ENCODE data around the gene ICOS. TPM values are rescaled to one million over a fixed set of nuclear protein-coding genes. Genes with fewer than 3 reads are reported as not detected.

ICOS gene
- total RNA-seq, 4 donors from 2014 or later, result 0.94 to 1.2 TPM; not detected in 2

DNA sequence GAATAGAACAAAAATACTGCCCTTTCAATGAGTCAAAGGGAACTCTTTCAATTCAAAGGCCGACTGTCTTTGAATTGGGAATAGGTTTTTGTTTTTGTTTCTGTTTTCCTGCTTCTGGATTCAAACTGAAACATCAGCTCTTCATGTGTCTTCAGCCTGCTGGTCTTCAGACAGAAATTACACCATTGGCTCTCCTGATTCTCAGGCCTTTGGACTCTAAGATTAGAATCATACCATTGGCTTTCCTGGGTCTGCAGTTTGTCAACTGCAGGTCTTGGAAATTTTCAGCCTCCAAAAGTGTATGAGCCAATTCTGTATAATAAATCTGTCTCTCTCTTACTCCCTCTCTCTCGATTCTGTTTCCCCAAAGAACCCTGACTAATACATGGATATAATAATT is 37.9 kb upstream of the ICOS start:
- no peaks in the 10 kb centered on the region for H3K4me1 ChIP-seq
- no peak overlapping the region for H3K4me3 ChIP-seq
- no peaks in the 10 kb centered on the region for H3K27me3 ChIP-seq
- peaks cover 0 to 6% (median 0%) of the 10 kb centered on the region in 4 donors for H3K9me3 ChIP-seq
- TF ChIP-seq POLR2A (IDR thresholded peaks at IDR 0.05), result no peak
- TF ChIP-seq, protein P1, sequence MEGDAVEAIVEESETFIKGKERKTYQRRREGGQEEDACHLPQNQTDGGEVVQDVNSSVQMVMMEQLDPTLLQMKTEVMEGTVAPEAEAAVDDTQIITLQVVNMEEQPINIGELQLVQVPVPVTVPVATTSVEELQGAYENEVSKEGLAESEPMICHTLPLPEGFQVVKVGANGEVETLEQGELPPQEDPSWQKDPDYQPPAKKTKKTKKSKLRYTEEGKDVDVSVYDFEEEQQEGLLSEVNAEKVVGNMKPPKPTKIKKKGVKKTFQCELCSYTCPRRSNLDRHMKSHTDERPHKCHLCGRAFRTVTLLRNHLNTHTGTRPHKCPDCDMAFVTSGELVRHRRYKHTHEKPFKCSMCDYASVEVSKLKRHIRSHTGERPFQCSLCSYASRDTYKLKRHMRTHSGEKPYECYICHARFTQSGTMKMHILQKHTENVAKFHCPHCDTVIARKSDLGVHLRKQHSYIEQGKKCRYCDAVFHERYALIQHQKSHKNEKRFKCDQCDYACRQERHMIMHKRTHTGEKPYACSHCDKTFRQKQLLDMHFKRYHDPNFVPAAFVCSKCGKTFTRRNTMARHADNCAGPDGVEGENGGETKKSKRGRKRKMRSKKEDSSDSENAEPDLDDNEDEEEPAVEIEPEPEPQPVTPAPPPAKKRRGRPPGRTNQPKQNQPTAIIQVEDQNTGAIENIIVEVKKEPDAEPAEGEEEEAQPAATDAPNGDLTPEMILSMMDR (IDR thresholded peaks at IDR 0.05), result no peak
- no peak overlapping the region for H3K27ac ChIP-seq
- no peak for DNase-seq
- no peaks in the 10 kb centered on the region for H3K36me3 ChIP-seq

DNA sequence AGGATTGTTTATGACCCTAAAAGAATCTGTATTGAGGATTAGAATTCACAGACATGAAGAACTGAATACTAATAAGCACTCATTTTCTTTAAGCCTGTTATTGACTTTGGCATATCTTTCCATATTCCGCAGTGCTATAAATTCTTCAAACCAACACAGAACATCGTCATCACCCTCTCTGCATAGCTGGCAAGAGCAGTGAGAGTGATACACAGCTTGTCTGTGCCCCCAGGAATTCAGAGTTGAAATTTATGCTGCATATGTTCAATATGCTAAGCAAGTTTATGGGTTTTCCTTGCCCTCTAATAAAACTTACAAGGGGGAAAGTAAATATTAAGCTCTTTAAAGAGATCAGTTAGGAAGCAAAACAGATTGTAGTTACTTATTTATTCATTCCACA is 36.3 kb upstream of the ICOS start:
- H3K36me3 ChIP-seq, result no peaks in the 10 kb centered on the region

DNA sequence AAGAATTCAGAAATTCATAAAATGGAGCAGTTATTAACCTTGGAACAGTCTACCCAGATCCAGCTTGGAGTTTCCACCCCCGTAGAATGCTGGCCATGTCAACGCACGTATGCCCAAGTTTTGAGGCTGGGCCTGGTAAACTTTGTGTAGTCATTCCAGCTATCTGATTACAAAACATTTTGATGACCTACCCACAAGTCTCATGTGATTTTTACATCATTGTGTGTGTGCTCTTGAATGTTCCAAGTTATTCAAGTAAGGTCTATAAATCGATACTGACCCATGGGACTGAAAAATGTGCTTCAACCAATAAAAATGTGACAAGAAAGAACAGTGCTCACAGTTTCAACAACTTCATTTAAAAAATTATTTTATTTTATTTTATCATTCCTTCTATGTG is 32.5 kb upstream of the ICOS start:
- Histone ChIP-seq H3K36me3 (no peaks in the 10 kb centered on the region), H3K27ac (no peak overlapping the region), H3K4me3 (no peak overlapping the region), H3K27me3 (no peaks in the 10 kb centered on the region), H3K9me3 (peaks cover 0 to 6% (median 0%) of the 10 kb centered on the region in 4 donors), H3K4me1 (peaks cover 0 to 6% (median 0%) of the 10 kb centered on the region in 4 donors)
- TF ChIP-seq POLR2A (IDR thresholded peaks at IDR 0.05), result no peak
- TF ChIP-seq, protein P1 (IDR thresholded peaks at IDR 0.05), result no peak
- no peak for DNase-seq

More for the DNA sequence above, 36.3 kb upstream of the ICOS start:
- H3K27me3 ChIP-seq, result no peaks in the 10 kb centered on the region
- DNase-seq, result no peak
- TF ChIP-seq, protein P1 (IDR thresholded peaks at IDR 0.05), result no peak
- no peak for TF ChIP-seq POLR2A (IDR thresholded peaks at IDR 0.05)
- no peak overlapping the region for H3K27ac ChIP-seq
- H3K4me3 ChIP-seq, result no peak overlapping the region
- peaks cover 0 to 6% (median 0%) of the 10 kb centered on the region in 4 donors for H3K9me3 ChIP-seq
- H3K4me1 ChIP-seq, result no peaks in the 10 kb centered on the region

DNA sequence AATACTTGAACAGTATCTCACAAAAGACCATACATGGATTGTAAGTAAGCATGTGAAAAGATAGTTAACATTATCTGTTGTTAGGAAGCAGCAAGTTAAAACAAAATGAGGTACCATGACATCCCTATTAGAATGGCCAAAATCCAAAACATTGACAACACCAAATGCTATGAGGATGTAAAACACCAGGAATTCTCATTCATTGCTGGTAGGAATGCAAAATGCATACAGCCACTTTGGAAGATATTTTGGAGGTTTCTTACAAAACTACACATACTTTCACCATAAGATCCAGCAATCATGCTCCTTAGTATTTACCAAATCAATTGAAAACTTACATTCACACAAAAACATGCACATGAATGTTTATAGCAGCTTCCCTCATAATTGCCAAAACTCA is 30.9 kb upstream of the ICOS start:
- no peak for DNase-seq
- H3K4me3 ChIP-seq, result no peak overlapping the region
- no peak overlapping the region for H3K27ac ChIP-seq
- peaks cover 0 to 11% (median 4%) of the 10 kb centered on the region in 4 donors for H3K4me1 ChIP-seq
- TF ChIP-seq, protein P1 (IDR thresholded peaks at IDR 0.05), result no peak
- TF ChIP-seq POLR2A (IDR thresholded peaks at IDR 0.05), result no peak
- H3K36me3 ChIP-seq, result no peaks in the 10 kb centered on the region
- H3K9me3 ChIP-seq, result peaks cover 0 to 6% (median 0%) of the 10 kb centered on the region in 4 donors
- no peaks in the 10 kb centered on the region for H3K27me3 ChIP-seq

DNA sequence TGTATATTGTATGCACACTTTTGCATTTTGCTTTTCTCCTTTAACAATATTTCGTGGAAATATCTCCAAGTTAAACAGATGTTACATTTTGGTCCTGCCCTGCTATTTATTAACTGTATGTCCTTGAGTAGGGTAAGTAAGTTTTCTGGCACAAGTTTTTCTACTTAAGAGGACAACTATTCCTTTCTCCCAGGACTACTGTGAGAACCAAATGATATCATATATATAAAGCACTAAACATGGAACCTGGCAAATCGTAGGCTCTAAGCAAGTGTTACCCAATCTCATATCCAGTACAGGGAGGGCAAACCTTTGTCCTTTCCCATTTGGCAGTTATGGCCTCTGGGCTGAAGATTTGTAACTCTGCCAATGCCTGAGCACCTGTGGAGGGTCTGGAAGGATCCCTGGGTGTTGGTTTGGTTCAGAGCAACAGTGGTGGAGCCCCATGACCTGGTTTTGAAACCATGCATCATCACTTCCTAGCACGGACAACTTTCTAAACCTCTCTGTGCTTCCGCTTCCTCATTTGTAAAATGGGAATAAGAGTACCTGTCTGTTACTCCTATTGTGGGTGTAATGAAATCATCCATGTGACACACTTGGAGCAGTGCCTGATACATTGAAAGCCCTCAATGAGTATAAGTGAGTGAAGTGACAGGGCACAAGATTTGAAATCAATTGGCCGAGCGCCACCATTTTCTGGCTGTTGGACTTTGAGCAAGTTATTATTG is 28.3 kb upstream of the ICOS start:
- no peaks in the 10 kb centered on the region for H3K9me3 ChIP-seq
- DNase-seq, result peak in 2 of 3 donors; percentile 61 to 78
- H3K4me1 ChIP-seq, result peaks cover 0 to 11% (median 4%) of the 10 kb centered on the region in 4 donors
- H3K36me3 ChIP-seq, result no peaks in the 10 kb centered on the region
- TF ChIP-seq, protein P1 (IDR thresholded peaks at IDR 0.05), result no peak
- TF ChIP-seq POLR2A (IDR thresholded peaks at IDR 0.05), result no peak
- peak overlapping the region in 1 of 4 donors; percentile 43 for H3K27ac ChIP-seq
- H3K27me3 ChIP-seq, result no peaks in the 10 kb centered on the region
- no peak overlapping the region for H3K4me3 ChIP-seq
